Liver (tissue), 9 donors: ENCODE results near the gene TRIM52. TPM values are rescaled to one million over a fixed set of nuclear protein-coding genes. Genes with fewer than 3 reads are reported as not detected.
"Not testable (repeated sequence)": the region's sequence is repeated elsewhere in the genome, so short reads cannot be mapped to it uniquely, and the experiment has no call there.

Experiments
- DNase-seq: peaks from one replicate; pipeline ENCODE4 v3.0.0-alpha.2; 2017; ENCODE audit warnings: low spot score
- H3K27ac ChIP-seq, 2 donors: one replicate each; pipeline ENCODE4 v1.7.0; 2013; ENCODE audit warnings: inconsistent platforms in 2 of 2, low read length in 2 of 2, control low read depth in 1 of 2, low read depth in 1 of 2, mild to moderate bottlenecking in 1 of 2
- H3K27me3 ChIP-seq, 4 donors: one replicate each; pipeline versions ENCODE4 v1.6.1 to v1.7.0; 2013; ENCODE audit warnings: low read length in 3 of 4, inconsistent platforms in 1 of 4, mild to moderate bottlenecking in 1 of 4, moderate library complexity in 1 of 4; ENCODE audit not compliant: control insufficient read depth in 4 of 4, insufficient read depth in 4 of 4
- H3K36me3 ChIP-seq, 4 donors: one replicate each; pipeline versions ENCODE4 v1.6.1 to v1.7.0; 2013; ENCODE audit warnings: low read length in 3 of 4, mild to moderate bottlenecking in 3 of 4, low read depth in 1 of 4, moderate library complexity in 1 of 4; ENCODE audit not compliant: control insufficient read depth in 4 of 4, insufficient read depth in 3 of 4
- H3K4me1 ChIP-seq, 4 donors: one replicate each; pipeline versions ENCODE4 v1.6.1 to v1.7.0; 2013; ENCODE audit warnings: low read length in 3 of 4, mild to moderate bottlenecking in 3 of 4, moderate library complexity in 1 of 4; ENCODE audit not compliant: control insufficient read depth in 4 of 4, insufficient read depth in 4 of 4
- H3K4me3 ChIP-seq, 3 donors: one replicate each; pipeline versions ENCODE4 v1.6.1 to v1.7.0; 2013; ENCODE audit warnings: low read length in 3 of 3, control low read depth in 1 of 3, low read depth in 1 of 3, mild to moderate bottlenecking in 1 of 3
- H3K9ac ChIP-seq, 2 donors: one replicate each; pipeline ENCODE4 v1.7.0; 2013; ENCODE audit warnings: low read length in 2 of 2, mild to moderate bottlenecking in 2 of 2, moderate library complexity in 2 of 2, control low read depth in 1 of 2, low read depth in 1 of 2
- H3K9me3 ChIP-seq, 4 donors: one replicate each; pipeline versions ENCODE4 v1.6.1 to v1.7.0; 2013; ENCODE audit warnings: low read length in 3 of 4; ENCODE audit not compliant: control insufficient read depth in 4 of 4
- ATF3 ChIP-seq: IDR thresholded peaks from 2 replicates; pipeline ENCODE4 v1.6.1; 2016; ENCODE audit warnings: antibody characterized with exemption
- CTCF ChIP-seq: fragments of 150-350 bp; IDR thresholded peaks from 2 replicates; pipeline ENCODE4 v1.5.1; 2017; ENCODE audit warnings: improper control_type of control experiment, low read depth, low read length; ENCODE audit not compliant: missing input control
- FOXA1 ChIP-seq: IDR thresholded peaks from 2 replicates; pipeline ENCODE4 v1.6.1; 2016; ENCODE audit warnings: antibody characterized with exemption
- FOXA2 ChIP-seq: IDR thresholded peaks from 2 replicates; pipeline ENCODE4 v1.6.1; 2016; ENCODE audit warnings: antibody characterized with exemption
- GABPA ChIP-seq, 2 donors: IDR thresholded peaks in 1 of 2; conservative IDR thresholded peaks in 1 of 2; 2 replicates each; pipeline ENCODE4 v1.6.1; 2016; ENCODE audit warnings: antibody characterized with exemption in 2 of 2, mild to moderate bottlenecking in 1 of 2, moderate library complexity in 1 of 2
- HNF4A ChIP-seq, 2 donors: conservative IDR thresholded peaks; 2 replicates each; pipeline ENCODE4 v1.6.1; 2016; ENCODE audit warnings: antibody characterized with exemption in 2 of 2, mild to moderate bottlenecking in 2 of 2
- HNF4G ChIP-seq: IDR thresholded peaks from 2 replicates; pipeline ENCODE4 v1.6.1; 2016; ENCODE audit warnings: antibody characterized with exemption
- JUND ChIP-seq, 2 donors: IDR thresholded peaks; 2 replicates each; pipeline ENCODE4 v1.6.1; 2016; ENCODE audit warnings: antibody characterized with exemption in 2 of 2
- MAX ChIP-seq: IDR thresholded peaks from 2 replicates; pipeline ENCODE4 v1.6.1; 2016; ENCODE audit warnings: antibody characterized with exemption
- NR2F2 ChIP-seq: IDR thresholded peaks from 2 replicates; pipeline ENCODE4 v1.6.1; 2016; ENCODE audit warnings: antibody characterized with exemption
- REST ChIP-seq: IDR thresholded peaks from 2 replicates; pipeline ENCODE4 v1.6.1; 2016; ENCODE audit warnings: antibody characterized with exemption, mild to moderate bottlenecking
- RXRA ChIP-seq, 2 donors: IDR thresholded peaks; 2 replicates each; pipeline ENCODE4 v1.6.1; 2017 to 2018; ENCODE audit warnings: antibody characterized with exemption in 2 of 2, mild to moderate bottlenecking in 1 of 2
- SP1 ChIP-seq: IDR thresholded peaks from 2 replicates; pipeline ENCODE4 v1.6.1; 2018; ENCODE audit warnings: antibody characterized with exemption, mild to moderate bottlenecking
- TAF1 ChIP-seq: conservative IDR thresholded peaks from 2 replicates; pipeline ENCODE4 v1.6.1; 2016; ENCODE audit warnings: antibody characterized with exemption, mild to moderate bottlenecking
- YY1 ChIP-seq: IDR thresholded peaks from 2 replicates; pipeline ENCODE4 v1.6.1; 2016; ENCODE audit warnings: antibody characterized with exemption, mild to moderate bottlenecking
- ZBTB33 ChIP-seq: IDR thresholded peaks from 2 replicates; pipeline ENCODE4 v1.6.1; 2016; ENCODE audit warnings: antibody characterized with exemption
- WGBS: extraction: QIAGEN DNeasy Blood & Tissue Kit; methylation state at CpG from one replicate; pipeline ENCODE4 v1.1.7; 2013; 5-methylcytosine and 5-hydroxymethylcytosine counted together
- polyA plus RNA-seq, 2 donors: library from polyadenylated mRNA; stranded (reverse) in 1 of 2; unstranded in 1 of 2; fragments of 200-250 nt in 1 of 2; fragments of >200 nt in 1 of 2; fragmentation: Nextera tagmentation in 1 of 2; extraction: Ambion mirVana in 1 of 2; gene quantifications; one replicate each; pipeline versions ENCODE4 v1.2.1 to v1.2.3, GENCODE V29; 2013 to 2015
- total RNA-seq, 2 donors: library from RNA; depleted of rRNA; stranded (reverse); fragments of >200 nt; gene quantifications; one replicate each; pipeline ENCODE4 v1.2.3, GENCODE V29; 2014
- donor health status: healthy.
- donor health status: healthy.
- donor health status: healthy.
- donor health status: healthy.
- donor health status: healthy.

The TRIM52 gene
- total and polyA plus RNA-seq, 4 donors, result 2.8 to 11.4 (median 6.3) TPM

- H3K4me3 ChIP-seq, H3K9ac ChIP-seq, DNase-seq: not testable (repeated sequence)
These were observed 23.2 kb upstream of the TRIM52 start for GRCh38 chr5:181283841-181284755.

GRCh38 chr5:181283347-181283746 is 22.4 kb upstream of the TRIM52 start:
- TF ChIP-seq SP1 (no peak), FOXA2 (no peak), NR2F2 (no peak)
- H3K9ac ChIP-seq, result no peak overlapping the region
- H3K27me3 ChIP-seq, result no peaks in the 10 kb centered on the region
- 90% methylated on average over 13 of the region's 13 CpGs for WGBS
- no peaks in the 10 kb centered on the region for H3K36me3 ChIP-seq
- no peak overlapping the region for H3K27ac ChIP-seq
- H3K4me3 ChIP-seq, result no peak overlapping the region
- H3K4me1 ChIP-seq, result no peaks in the 10 kb centered on the region
- no peak for DNase-seq
- no peaks in the 10 kb centered on the region for H3K9me3 ChIP-seq

More at GRCh38 chr5:181283841-181284755, 23.2 kb upstream of the TRIM52 start:
- H3K27me3 ChIP-seq, H3K4me1 ChIP-seq, H3K27ac ChIP-seq, H3K9me3 ChIP-seq, H3K36me3 ChIP-seq: not testable (repeated sequence)
- 75% methylated on average over 6 of the region's 6 CpGs for WGBS

GRCh38 chr5:181282874-181283273 is 21.9 kb upstream of the TRIM52 start:
- no peaks in the 10 kb centered on the region for H3K27me3 ChIP-seq
- 96% methylated on average over 7 of the region's 7 CpGs for WGBS
- no peak for DNase-seq
- no peaks in the 10 kb centered on the region for H3K36me3 ChIP-seq
- no peaks in the 10 kb centered on the region for H3K4me1 ChIP-seq
- H3K9me3 ChIP-seq, result no peaks in the 10 kb centered on the region
- no peak overlapping the region for H3K4me3 ChIP-seq
- TF ChIP-seq JUND (IDR thresholded peaks at IDR 0.05), result no peak
- TF ChIP-seq HNF4G, result no peak
- TF ChIP-seq GABPA (IDR thresholded peaks at IDR 0.05 in 1 of 2, conservative IDR thresholded peaks at IDR 0.05 in 1 of 2), result no peak
- no peak for TF ChIP-seq HNF4A (conservative IDR thresholded peaks at IDR 0.05)
- TF ChIP-seq TAF1, result no peak
- TF ChIP-seq RXRA (IDR thresholded peaks at IDR 0.05), result no peak
- no peak for TF ChIP-seq ATF3
- TF ChIP-seq MAX, result no peak
- TF ChIP-seq ZBTB33, result no peak
- no peak for TF ChIP-seq REST
- TF ChIP-seq CTCF, result no peak
- TF ChIP-seq YY1, result no peak
- TF ChIP-seq NR2F2, result no peak
- no peak for TF ChIP-seq SP1
- TF ChIP-seq FOXA1, result no peak
- TF ChIP-seq FOXA2, result no peak
- no peak overlapping the region for H3K9ac ChIP-seq
- H3K27ac ChIP-seq, result no peak overlapping the region

GRCh38 chr5:181282415-181282814 is 21.5 kb upstream of the TRIM52 start:
- not testable (repeated sequence) for H3K9me3 ChIP-seq, H3K4me1 ChIP-seq, H3K27ac ChIP-seq, H3K36me3 ChIP-seq, DNase-seq, H3K4me3 ChIP-seq, H3K27me3 ChIP-seq, H3K9ac ChIP-seq
- WGBS, result 87% methylated on average over 16 of the region's 16 CpGs
